ENCODE data around the gene RHBDL2.
"Not testable (repeated sequence)": the region's sequence is repeated elsewhere in the genome, so short reads cannot be mapped to it uniquely, and the experiment has no call there.

- TF ChIP-seq NFKB2 (CRISPR knock-in tag; IDR thresholded peaks at IDR 0.05; ENCODE audit: borderline replicate concordance); POLR2AphosphoS5 (IDR thresholded peaks at IDR 0.05; ENCODE audit: low read depth, low read length); IKZF4 (CRISPR knock-in tag; IDR thresholded peaks at IDR 0.05; ENCODE audit: borderline replicate concordance, low read depth, not compliant biosample characterization); CCDC6 (CRISPR knock-in tag; IDR thresholded peaks at IDR 0.05); CTCF (CRISPR knock-in tag; IDR thresholded peaks at IDR 0.05): not testable (repeated sequence)
Measured at GRCh38 chr1:38978245-38978542, 36.6 kb upstream of the RHBDL2 start.
